ENCODE measurements around the gene TBXAS1.

- TF ChIP-seq, protein P1, sequence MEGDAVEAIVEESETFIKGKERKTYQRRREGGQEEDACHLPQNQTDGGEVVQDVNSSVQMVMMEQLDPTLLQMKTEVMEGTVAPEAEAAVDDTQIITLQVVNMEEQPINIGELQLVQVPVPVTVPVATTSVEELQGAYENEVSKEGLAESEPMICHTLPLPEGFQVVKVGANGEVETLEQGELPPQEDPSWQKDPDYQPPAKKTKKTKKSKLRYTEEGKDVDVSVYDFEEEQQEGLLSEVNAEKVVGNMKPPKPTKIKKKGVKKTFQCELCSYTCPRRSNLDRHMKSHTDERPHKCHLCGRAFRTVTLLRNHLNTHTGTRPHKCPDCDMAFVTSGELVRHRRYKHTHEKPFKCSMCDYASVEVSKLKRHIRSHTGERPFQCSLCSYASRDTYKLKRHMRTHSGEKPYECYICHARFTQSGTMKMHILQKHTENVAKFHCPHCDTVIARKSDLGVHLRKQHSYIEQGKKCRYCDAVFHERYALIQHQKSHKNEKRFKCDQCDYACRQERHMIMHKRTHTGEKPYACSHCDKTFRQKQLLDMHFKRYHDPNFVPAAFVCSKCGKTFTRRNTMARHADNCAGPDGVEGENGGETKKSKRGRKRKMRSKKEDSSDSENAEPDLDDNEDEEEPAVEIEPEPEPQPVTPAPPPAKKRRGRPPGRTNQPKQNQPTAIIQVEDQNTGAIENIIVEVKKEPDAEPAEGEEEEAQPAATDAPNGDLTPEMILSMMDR (IDR thresholded peaks at IDR 0.05) = no peak
- TF ChIP-seq POLR2A (IDR thresholded peaks at IDR 0.05; ENCODE audit: low read depth) = no peak
- no peak for TF ChIP-seq POLR2AphosphoS5 (IDR thresholded peaks at IDR 0.05)
- no peak for TF ChIP-seq EP300 (IDR thresholded peaks at IDR 0.05)
Observed at GRCh38 chr7:139950881-139951525, 121.9 kb downstream of the TBXAS1 start.

Measured in esophagus muscularis mucosa (tissue), 4 donors.